HG03457 (cell line): ENCODE results near the gene ADCY2.
A peak's percentile ranks its signal among the peaks of the same experiment; 100 is the strongest.

ENCODE experiments used
- ATAC-seq: cut with Tn5 transposase; IDR thresholded peaks from one replicate; pipeline ENCODE4 v1.9.1; 2021; ENCODE audit warnings: moderate number of reproducible peaks; ENCODE audit not compliant: unreplicated experiment

The ADCY2 gene

GRCh38 chr5:7714697-7715096 lies 318.8 kb downstream of the ADCY2 start:
- ATAC-seq, result no peak

- no peak for ATAC-seq
Measured at GRCh38 chr5:7717691-7718090, 321.8 kb downstream of the ADCY2 start.

- no peak for ATAC-seq
Measured at GRCh38 chr5:7728076-7728475, 332.1 kb downstream of the ADCY2 start.

- no peak for ATAC-seq
Measured at GRCh38 chr5:7741415-7742065, 345.6 kb downstream of the ADCY2 start.

- ATAC-seq, result no peak
Measured at GRCh38 chr5:7742241-7742656, 346.3 kb downstream of the ADCY2 start.

GRCh38 chr5:7745882-7746610 lies 350.1 kb downstream of the ADCY2 start:
- ATAC-seq, result no peak

GRCh38 chr5:7747728-7748127 lies 351.8 kb downstream of the ADCY2 start:
- ATAC-seq, result no peak

GRCh38 chr5:7749626-7750025 lies 353.7 kb downstream of the ADCY2 start:
- no peak for ATAC-seq

- ATAC-seq, result no peak
Measured at GRCh38 chr5:7751874-7752273, 355.9 kb downstream of the ADCY2 start.

GRCh38 chr5:7753181-7753580 lies 357.2 kb downstream of the ADCY2 start:
- ATAC-seq, result no peak

- ATAC-seq, result no peak
Measured at GRCh38 chr5:7753596-7753995, 357.7 kb downstream of the ADCY2 start.

GRCh38 chr5:7754490-7754889 lies 358.6 kb downstream of the ADCY2 start:
- no peak for ATAC-seq

- ATAC-seq, result peak; percentile 76
Measured at GRCh38 chr5:7754997-7755596, 359.2 kb downstream of the ADCY2 start.

GRCh38 chr5:7755958-7756357 lies 360.0 kb downstream of the ADCY2 start:
- no peak for ATAC-seq

- ATAC-seq, result no peak
Measured at GRCh38 chr5:7756453-7756852, 360.5 kb downstream of the ADCY2 start.

GRCh38 chr5:7759257-7759871 lies 363.4 kb downstream of the ADCY2 start:
- no peak for ATAC-seq

- no peak for ATAC-seq
Measured at GRCh38 chr5:7759951-7760580, 364.1 kb downstream of the ADCY2 start.

- ATAC-seq, result no peak
Measured at GRCh38 chr5:7762267-7762666, 366.3 kb downstream of the ADCY2 start.

- ATAC-seq, result no peak
Measured at GRCh38 chr5:7763621-7764072, 367.7 kb downstream of the ADCY2 start.

- ATAC-seq, result no peak
Measured at GRCh38 chr5:7764452-7764851, 368.5 kb downstream of the ADCY2 start.

- no peak for ATAC-seq
Measured at GRCh38 chr5:7770436-7770835, 374.5 kb downstream of the ADCY2 start.
